HepG2 (cell line): ENCODE data around the gene STAT5A. TPM values are rescaled to one million over a fixed set of nuclear protein-coding genes. Genes with fewer than 3 reads are reported as not detected.

Experiments used
- ATAC-seq: fragments of 200-7000 bp; cut with Tn5 transposase; 3 replicates; pipeline ENCODE4 v1.9.1; 2020; ENCODE audit warnings: mild to moderate bottlenecking, moderate library complexity
- BruUV-seq: library from RNA; stranded (reverse); fragments of 400-500 nt; replicated peaks from 2 replicates; lab custom pipeline; 2021; lab: Mats Ljungman, UMichigan
- CTCF ChIA-PET: fragments of 300-600 bp; formaldehyde crosslinking; extraction: SDS; loops from one replicate; lab custom pipeline; 2021; ENCODE audit warnings: low total read pairs, inconsistent platforms, low intra/inter-chr PET ratio; lab: Yijun Ruan, JAX
- POLR2A ChIA-PET: fragments of 350-600 bp; sonication (Branson Sonifier 250); formaldehyde crosslinking; loops from one replicate; lab custom pipeline; 2020; ENCODE audit warnings: antibody characterized with exemption, inconsistent platforms; lab: Yijun Ruan, JAX
- DNase-seq: peaks from one replicate; pipeline ENCODE4 v3.0.0-alpha.2; 2015; ENCODE audit warnings: low spot score
- FAIRE-seq: peaks from 3 replicates; lab custom pipeline; 2011; peaks lifted over from hg19 to GRCh38; lab: Jason Lieb, UNC
- H2AFZ ChIP-seq: one replicate; pipeline ENCODE4 v1.6.1; 2011; ENCODE audit warnings: low read length, inconsistent platforms
- H3K27ac ChIP-seq: fragments of 300-600 bp; 3 replicates; pipeline ENCODE4 v1.8.0; 2011; ENCODE audit warnings: mixed run types, mild to moderate bottlenecking, mixed read lengths, low read length, inconsistent platforms; ENCODE audit not compliant: insufficient read depth; ENCODE audit errors: extremely low read length
- H3K27me3 ChIP-seq, 2 experiments: fragments of 200-600 bp in 1 of 2; 2 replicates in 1 of 2; 3 replicates in 1 of 2; pipeline versions ENCODE4 v1.6.0 to v1.8.0; 2011; ENCODE audit warnings: low read length in 2 of 2, mild to moderate bottlenecking in 2 of 2, moderate library complexity in 2 of 2, inconsistent platforms in 1 of 2; ENCODE audit not compliant: insufficient read depth in 2 of 2, control insufficient read depth in 1 of 2
- H3K36me3 ChIP-seq, 2 experiments: fragments of 200-600 bp in 1 of 2; replicated peaks in 1 of 2; 2 replicates in 1 of 2; 3 replicates in 1 of 2; pipeline versions ENCODE4 v1.5.1 to v1.8.0; 2011; ENCODE audit warnings: low read length in 2 of 2, inconsistent platforms in 1 of 2; ENCODE audit not compliant: insufficient read depth in 2 of 2, control insufficient read depth in 1 of 2
- H3K4me1 ChIP-seq: 2 replicates; pipeline ENCODE4 v1.5.1; 2012; ENCODE audit warnings: low read length, inconsistent platforms; ENCODE audit not compliant: insufficient read depth
- H3K4me2 ChIP-seq: 2 replicates; pipeline ENCODE4 v1.6.0; 2011; ENCODE audit warnings: low read depth, low read length, inconsistent platforms
- H3K4me3 ChIP-seq, 3 experiments: fragments of 200-600 bp in 1 of 3; sonication (generic), shearing (Covaris generic) in 1 of 3; replicated peaks in 1 of 3; 2 replicates each; pipeline ENCODE4 v1.5.1; 2011 to 2016; ENCODE audit warnings: low read length in 3 of 3, inconsistent platforms in 2 of 3, low read depth in 2 of 3, mild to moderate bottlenecking in 2 of 3, control low read depth in 1 of 3, mixed read lengths in 1 of 3; ENCODE audit not compliant: insufficient read depth in 1 of 3
- H3K79me2 ChIP-seq: one replicate; pipeline ENCODE4 v1.6.1; 2011; ENCODE audit warnings: low read length, inconsistent platforms; ENCODE audit not compliant: insufficient read depth
- H3K9ac ChIP-seq: 2 replicates; pipeline ENCODE4 v1.6.0; 2011; ENCODE audit warnings: mild to moderate bottlenecking, low read depth, low read length, inconsistent platforms; ENCODE audit not compliant: insufficient read depth
- H3K9me3 ChIP-seq: 2 replicates; pipeline ENCODE4 v1.5.1; 2012; ENCODE audit warnings: mild to moderate bottlenecking, low read length
- H4K20me1 ChIP-seq: 2 replicates; pipeline ENCODE4 v1.6.0; 2011; ENCODE audit warnings: inconsistent platforms, mild to moderate bottlenecking, low read length, moderate library complexity; ENCODE audit not compliant: insufficient read depth
- DZIP1 ChIP-seq: sonication (generic); formaldehyde crosslinking; IDR thresholded peaks from 2 replicates; pipeline ENCODE4 v1.5.0; 2020; ENCODE audit warnings: mild to moderate bottlenecking, missing genetic modification reagents
- ELF4 ChIP-seq: sonication (generic); formaldehyde crosslinking; IDR thresholded peaks from 2 replicates; pipeline ENCODE4 v1.5.0; 2020; ENCODE audit warnings: missing genetic modification reagents, mild to moderate bottlenecking, moderate library complexity, borderline replicate concordance
- RNF219 ChIP-seq: sonication (generic); formaldehyde crosslinking; IDR thresholded peaks from 2 replicates; pipeline ENCODE4 v1.5.0; 2020; ENCODE audit warnings: mild to moderate bottlenecking, missing genetic modification reagents
- ZBTB7B ChIP-seq: sonication (generic); formaldehyde crosslinking; IDR thresholded peaks from 2 replicates; pipeline ENCODE4 v1.4.0; 2020; ENCODE audit warnings: missing genetic modification reagents
- ZNF746 ChIP-seq: sonication (generic); formaldehyde crosslinking; IDR thresholded peaks from 2 replicates; pipeline ENCODE4 v1.8.0; 2022; ENCODE audit warnings: mild to moderate bottlenecking, missing genetic modification reagents
- WGBS: methylation state at CpG from one replicate; pipeline ENCODE4 v1.1.6; 2017; ENCODE audit warnings: low lambda C conversion rate; 5-methylcytosine and 5-hydroxymethylcytosine counted together
- in situ Hi-C: cut with HindIII; loops from 2 replicates; pipeline ENCODE4 v1.10.0; 2017; ENCODE audit warnings: low pct_unique_long_range_greater_than_20kb; ENCODE audit not compliant: extremely low pct_ligation_motif_present
- intact Hi-C: fragments of 100-400 bp; cut with micrococcal nuclease; formaldehyde crosslinking; loops from one replicate; pipeline ENCODE4 v1.10.0; 2022; ENCODE audit not compliant: unreplicated experiment
- polyA plus RNA-seq, 8 experiments: library from polyadenylated mRNA; depleted of rRNA in 3 of 8; stranded (reverse) in 7 of 8; unstranded in 1 of 8; fragments of >200 nt; fragmentation: Illumina TruSeq in 4 of 8; extraction: Trizol in 4 of 8; gene quantifications; 2 replicates each; pipeline versions ENCODE4 v1.2.1 to v1.2.3, GENCODE V29; 2011 to 2016; ENCODE audit warnings: low read depth in 4 of 8, missing spikeins in 1 of 8, mixed read lengths in 1 of 8; ENCODE audit not compliant: insufficient read depth in 1 of 8
- total RNA-seq, 5 experiments: library from RNA; depleted of rRNA; stranded (reverse); fragments of >200 nt; fragmentation: Illumina TruSeq; extraction: Trizol; gene quantifications; 2 replicates each; pipeline ENCODE4 v1.2.3, GENCODE V29; 2016; ENCODE audit warnings: low read depth in 1 of 5

Gene STAT5A
- total and polyA plus RNA-seq, 2 of the 13 experiments (the other 11 are each of a cell fraction or from before 2014, with no cell fraction given), result 1.4 to 4.1 TPM

- Histone ChIP-seq H3K4me1 (peaks cover 69% of the 10 kb centered on the region), H3K9me3 (no peaks in the 10 kb centered on the region), H2AFZ (no peak overlapping the region), H4K20me1 (no peaks in the 10 kb centered on the region), H3K79me2 (no peaks in the 10 kb centered on the region), H3K4me2 (no peak overlapping the region), H3K27ac (no peak overlapping the region), H3K4me3 (no peak overlapping the region), H3K36me3 (no peaks in the 10 kb centered on the region), H3K9ac (no peak overlapping the region), H3K27me3 (no peaks in the 10 kb centered on the region)
- FAIRE-seq (no peak), ATAC-seq (no peak), DNase-seq (no peak)
- WGBS, result 100% methylated on average over 2 of the region's 5 CpGs
- intact Hi-C loops, result no loop called here
- CTCF ChIA-PET, result no interaction called here
- POLR2A ChIA-PET, result no interaction called here
- in situ Hi-C loops, result no loop called here
- no TSS peak for BruUV-seq
- TF ChIP-seq ZBTB7B, result no peak
- no peak for TF ChIP-seq ZNF746 (CRISPR knock-in tag)
- TF ChIP-seq RNF219, result no peak
- TF ChIP-seq DZIP1 (CRISPR knock-in tag), result no peak
- no peak for TF ChIP-seq ELF4 (CRISPR knock-in tag)
Observed at GRCh38 chr17:42306385-42306667, 18.0 kb downstream of the STAT5A start.
